ENCODE results near the gene SNUPN.

DNA sequence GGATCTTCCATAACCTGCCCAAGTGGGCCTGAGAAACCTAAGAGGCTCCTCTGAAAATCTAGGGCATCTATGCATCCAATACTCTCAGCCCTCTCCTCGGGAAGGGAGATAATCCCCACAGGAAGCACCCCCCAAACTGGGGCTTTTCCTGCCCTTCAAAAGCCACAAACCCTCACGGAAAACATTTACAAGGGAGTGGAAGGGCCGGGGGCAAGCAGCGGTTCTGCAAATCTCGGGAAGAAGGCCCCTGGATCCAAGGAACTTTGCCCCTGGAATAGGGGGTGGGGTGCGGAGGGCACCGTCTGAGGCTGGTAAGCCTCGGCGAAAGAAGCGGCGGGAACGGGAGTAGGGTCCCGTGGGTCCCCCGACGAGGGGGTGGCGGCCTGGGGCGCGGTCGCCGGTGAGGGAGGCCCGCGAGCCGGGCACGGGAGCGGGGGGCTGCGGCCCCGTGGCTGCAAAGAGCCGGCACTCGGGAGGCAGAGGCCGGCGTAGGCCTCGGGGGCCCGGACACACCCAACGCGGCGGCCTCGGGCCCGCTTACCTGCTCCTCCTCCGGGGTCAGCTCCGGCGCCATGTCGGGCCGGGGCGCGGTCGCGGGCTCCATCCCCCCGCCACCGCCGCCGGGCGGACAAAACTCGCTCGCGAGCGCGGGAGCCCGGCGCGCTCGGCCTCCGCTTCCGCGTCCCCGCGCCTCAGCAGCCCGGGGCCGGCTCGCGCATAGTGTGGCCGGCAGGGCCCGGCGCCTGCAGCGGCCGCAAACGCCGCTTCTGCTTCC lies 47.2 kb downstream of the SNUPN start:
- TF ChIP-seq EZH2phosphoT487 (IDR thresholded peaks at IDR 0.05; ENCODE audit: borderline replicate concordance, low read length) (no peak), CTCF (IDR thresholded peaks at IDR 0.05; ENCODE audit: low read depth, low read length, poor library complexity, severe bottlenecking) (no peak)
